ENCODE data around the gene SH2B2.

The SH2B2 gene

GRCh38 chr7:102296179-102296438, 9.4 kb downstream of the SH2B2 start:
- peaks cover 7% of the 10 kb centered on the region for H3K79me1 ChIP-seq (ENCODE audit: low read depth, low read length)
- H3K36me3 ChIP-seq (replicated peaks in 1 of 2; ENCODE audit: control insufficient read depth in 2 of 2, insufficient read depth in 2 of 2, low read length in 2 of 2) = no peaks in the 10 kb centered on the region
- H3K9ac ChIP-seq (ENCODE audit: low read depth, low read length, poor library complexity) = no peak overlapping the region
- H2AFZ ChIP-seq (ENCODE audit: low read length) = no peak overlapping the region
- peaks cover 6 to 15% of the 10 kb centered on the region in 2 donors for H3K4me1 ChIP-seq (ENCODE audit: control insufficient read depth in 2 of 2, insufficient read depth in 1 of 2, low read depth in 1 of 2, low read length in 2 of 2)
- H3K14ac ChIP-seq (ENCODE audit: low read length) = no peak overlapping the region
- no peak overlapping the region for H3K4me2 ChIP-seq (ENCODE audit: insufficient read depth, low read length, poor library complexity, severe bottlenecking)
- H2BK12ac ChIP-seq (ENCODE audit: low read length) = no peak overlapping the region
- no peak overlapping the region for H3K18ac ChIP-seq (ENCODE audit: low read length)
- no peak overlapping the region for H3K4ac ChIP-seq (ENCODE audit: low read length)
- H3K27me3 ChIP-seq (ENCODE audit: control insufficient read depth in 3 of 3, insufficient read depth in 3 of 3, low read depth in 1 of 3, low read length in 3 of 3) = no peaks in the 10 kb centered on the region
- no peak overlapping the region for H3K27ac ChIP-seq (replicated peaks; ENCODE audit: low read length)
- H2BK120ac ChIP-seq (ENCODE audit: low read depth, low read length) = no peak overlapping the region
- H3K9me3 ChIP-seq (replicated peaks in 1 of 2; ENCODE audit: control insufficient read depth in 2 of 2, insufficient read depth in 1 of 2, low read depth in 1 of 2, low read length in 2 of 2) = no peaks in the 10 kb centered on the region
- WGBS, 2 donors (ENCODE audit: extremely low coverage in 2 of 2, insufficient read length in 2 of 2, insufficient replicate concordance in 1 of 2) = no CpG with 5 or more reads among the region's 6 CpGs
- no peak overlapping the region for H4K91ac ChIP-seq (ENCODE audit: low read depth, low read length, poor library complexity)
- H2BK15ac ChIP-seq (ENCODE audit: low read length) = no peak overlapping the region
- H4K8ac ChIP-seq (ENCODE audit: low read depth, low read length) = no peak overlapping the region
- H2BK5ac ChIP-seq (ENCODE audit: low read length) = no peak overlapping the region
- DNase-seq (ENCODE audit: low spot score) = no peak
- H2AK5ac ChIP-seq (ENCODE audit: low read depth, low read length) = no peak overlapping the region
- no peak overlapping the region for H3K23ac ChIP-seq (ENCODE audit: low read depth, low read length, poor library complexity)
- no peak overlapping the region for H3K4me3 ChIP-seq (ENCODE audit: low read length in 2 of 2)

- no peaks in the 10 kb centered on the region for H3K9me3 ChIP-seq (replicated peaks in 1 of 2; ENCODE audit: control insufficient read depth in 2 of 2, insufficient read depth in 1 of 2, low read depth in 1 of 2, low read length in 2 of 2)
- H3K4ac ChIP-seq (ENCODE audit: low read length) = no peak overlapping the region
- no peak overlapping the region for H2AK5ac ChIP-seq (ENCODE audit: low read depth, low read length)
- no peaks in the 10 kb centered on the region for H3K27me3 ChIP-seq (ENCODE audit: control insufficient read depth in 3 of 3, insufficient read depth in 3 of 3, low read depth in 1 of 3, low read length in 3 of 3)
- H3K18ac ChIP-seq (ENCODE audit: low read length) = no peak overlapping the region
- no peak overlapping the region for H3K14ac ChIP-seq (ENCODE audit: low read length)
- no peak overlapping the region for H3K23ac ChIP-seq (ENCODE audit: low read depth, low read length, poor library complexity)
- DNase-seq (ENCODE audit: low spot score) = no peak
- no CpG with 5 or more reads among the region's 7 CpGs for WGBS, 2 donors (ENCODE audit: extremely low coverage in 2 of 2, insufficient read length in 2 of 2, insufficient replicate concordance in 1 of 2)
- no peak overlapping the region for H3K4me3 ChIP-seq (ENCODE audit: low read length in 2 of 2)
- no peak overlapping the region for H2BK120ac ChIP-seq (ENCODE audit: low read depth, low read length)
- no peak overlapping the region for H2BK5ac ChIP-seq (ENCODE audit: low read length)
- H3K4me2 ChIP-seq (ENCODE audit: insufficient read depth, low read length, poor library complexity, severe bottlenecking) = no peak overlapping the region
- H3K79me1 ChIP-seq (ENCODE audit: low read depth, low read length) = peaks cover 7% of the 10 kb centered on the region
- no peak overlapping the region for H4K91ac ChIP-seq (ENCODE audit: low read depth, low read length, poor library complexity)
- peaks cover 0 to under 1% of the 10 kb centered on the region in 2 donors for H3K36me3 ChIP-seq (replicated peaks in 1 of 2; ENCODE audit: control insufficient read depth in 2 of 2, insufficient read depth in 2 of 2, low read length in 2 of 2)
- peaks cover 6 to 16% of the 10 kb centered on the region in 2 donors for H3K4me1 ChIP-seq (ENCODE audit: control insufficient read depth in 2 of 2, insufficient read depth in 1 of 2, low read depth in 1 of 2, low read length in 2 of 2)
- no peak overlapping the region for H3K9ac ChIP-seq (ENCODE audit: low read depth, low read length, poor library complexity)
- H3K27ac ChIP-seq (replicated peaks; ENCODE audit: low read length) = no peak overlapping the region
- no peak overlapping the region for H2BK12ac ChIP-seq (ENCODE audit: low read length)
- H4K8ac ChIP-seq (ENCODE audit: low read depth, low read length) = no peak overlapping the region
- no peak overlapping the region for H2BK15ac ChIP-seq (ENCODE audit: low read length)
- no peak overlapping the region for H2AFZ ChIP-seq (ENCODE audit: low read length)
Observed at GRCh38 chr7:102296514-102296913, 9.8 kb downstream of the SH2B2 start.

GRCh38 chr7:102297487-102298218, 11.0 kb downstream of the SH2B2 start:
- no peak overlapping the region for H3K4ac ChIP-seq (ENCODE audit: low read length)
- peaks cover 6 to 16% of the 10 kb centered on the region in 2 donors for H3K4me1 ChIP-seq (ENCODE audit: control insufficient read depth in 2 of 2, insufficient read depth in 1 of 2, low read depth in 1 of 2, low read length in 2 of 2)
- H2BK5ac ChIP-seq (ENCODE audit: low read length) = no peak overlapping the region
- no peak overlapping the region for H3K4me2 ChIP-seq (ENCODE audit: insufficient read depth, low read length, poor library complexity, severe bottlenecking)
- no peak overlapping the region for H3K27ac ChIP-seq (replicated peaks; ENCODE audit: low read length)
- no peak overlapping the region for H3K9ac ChIP-seq (ENCODE audit: low read depth, low read length, poor library complexity)
- no peak for DNase-seq (ENCODE audit: low spot score)
- H3K23ac ChIP-seq (ENCODE audit: low read depth, low read length, poor library complexity) = no peak overlapping the region
- no peak overlapping the region for H4K8ac ChIP-seq (ENCODE audit: low read depth, low read length)
- no peaks in the 10 kb centered on the region for H3K27me3 ChIP-seq (ENCODE audit: control insufficient read depth in 3 of 3, insufficient read depth in 3 of 3, low read depth in 1 of 3, low read length in 3 of 3)
- no peak overlapping the region for H3K14ac ChIP-seq (ENCODE audit: low read length)
- no peak overlapping the region for H2BK120ac ChIP-seq (ENCODE audit: low read depth, low read length)
- peaks cover 0 to 10% of the 10 kb centered on the region in 2 donors for H3K36me3 ChIP-seq (replicated peaks in 1 of 2; ENCODE audit: control insufficient read depth in 2 of 2, insufficient read depth in 2 of 2, low read length in 2 of 2)
- H4K91ac ChIP-seq (ENCODE audit: low read depth, low read length, poor library complexity) = no peak overlapping the region
- no peaks in the 10 kb centered on the region for H3K9me3 ChIP-seq (replicated peaks in 1 of 2; ENCODE audit: control insufficient read depth in 2 of 2, insufficient read depth in 1 of 2, low read depth in 1 of 2, low read length in 2 of 2)
- no peak overlapping the region for H2AFZ ChIP-seq (ENCODE audit: low read length)
- no peak overlapping the region for H2BK12ac ChIP-seq (ENCODE audit: low read length)
- H2BK15ac ChIP-seq (ENCODE audit: low read length) = no peak overlapping the region
- H3K79me1 ChIP-seq (ENCODE audit: low read depth, low read length) = peaks cover 7% of the 10 kb centered on the region
- WGBS, 2 donors (ENCODE audit: extremely low coverage in 2 of 2, insufficient read length in 2 of 2, insufficient replicate concordance in 1 of 2) = no CpG with 5 or more reads among the region's 10 CpGs
- no peak overlapping the region for H3K18ac ChIP-seq (ENCODE audit: low read length)
- H2AK5ac ChIP-seq (ENCODE audit: low read depth, low read length) = no peak overlapping the region
- no peak overlapping the region for H3K4me3 ChIP-seq (ENCODE audit: low read length in 2 of 2)

GRCh38 chr7:102300643-102301221, 14.1 kb downstream of the SH2B2 start:
- DNase-seq (ENCODE audit: low spot score) = no peak
- H3K27ac ChIP-seq (replicated peaks; ENCODE audit: low read length) = no peak overlapping the region

More at GRCh38 chr7:102300643-102301221, 14.1 kb downstream of the SH2B2 start:
- no peaks in the 10 kb centered on the region for H3K27me3 ChIP-seq (ENCODE audit: control insufficient read depth in 3 of 3, insufficient read depth in 3 of 3, low read depth in 1 of 3, low read length in 3 of 3)
- no peaks in the 10 kb centered on the region for H3K9me3 ChIP-seq (replicated peaks in 1 of 2; ENCODE audit: control insufficient read depth in 2 of 2, insufficient read depth in 1 of 2, low read depth in 1 of 2, low read length in 2 of 2)
- peaks cover 4% of the 10 kb centered on the region for H3K79me1 ChIP-seq (ENCODE audit: low read depth, low read length)
- H4K91ac ChIP-seq (ENCODE audit: low read depth, low read length, poor library complexity) = no peak overlapping the region
- no CpG with 5 or more reads among the region's 84 CpGs for WGBS, 2 donors (ENCODE audit: extremely low coverage in 2 of 2, insufficient read length in 2 of 2, insufficient replicate concordance in 1 of 2)
- H3K23ac ChIP-seq (ENCODE audit: low read depth, low read length, poor library complexity) = peak overlapping the region; percentile 25
- H2BK5ac ChIP-seq (ENCODE audit: low read length) = no peak overlapping the region
- H3K18ac ChIP-seq (ENCODE audit: low read length) = peak overlapping the region; percentile 11
- no peak overlapping the region for H2BK12ac ChIP-seq (ENCODE audit: low read length)
- peaks cover 0 to 5% of the 10 kb centered on the region in 2 donors for H3K4me1 ChIP-seq (ENCODE audit: control insufficient read depth in 2 of 2, insufficient read depth in 1 of 2, low read depth in 1 of 2, low read length in 2 of 2)
- no peak overlapping the region for H3K4ac ChIP-seq (ENCODE audit: low read length)
- H3K4me2 ChIP-seq (ENCODE audit: insufficient read depth, low read length, poor library complexity, severe bottlenecking) = no peak overlapping the region
- peaks cover 0 to 10% of the 10 kb centered on the region in 2 donors for H3K36me3 ChIP-seq (replicated peaks in 1 of 2; ENCODE audit: control insufficient read depth in 2 of 2, insufficient read depth in 2 of 2, low read length in 2 of 2)
- no peak overlapping the region for H2AFZ ChIP-seq (ENCODE audit: low read length)
- H2BK120ac ChIP-seq (ENCODE audit: low read depth, low read length) = no peak overlapping the region
- H2BK15ac ChIP-seq (ENCODE audit: low read length) = no peak overlapping the region
- peak overlapping the region; percentile 17 for H3K14ac ChIP-seq (ENCODE audit: low read length)
- no peak overlapping the region for H3K4me3 ChIP-seq (ENCODE audit: low read length in 2 of 2)
- H4K8ac ChIP-seq (ENCODE audit: low read depth, low read length) = peak overlapping the region; percentile 57
- no peak overlapping the region for H3K9ac ChIP-seq (ENCODE audit: low read depth, low read length, poor library complexity)
- no peak overlapping the region for H2AK5ac ChIP-seq (ENCODE audit: low read depth, low read length)

Data from neuronal stem cell (in vitro differentiated cells).